Ishikawa (cell line): ENCODE results near the gene NEK7.

Experiments
- CEBPB ChIP-seq: IDR thresholded peaks from 2 replicates; pipeline ENCODE4 v1.6.1; 2012
- CREB1 ChIP-seq: IDR thresholded peaks from 2 replicates; pipeline ENCODE4 v1.6.1; 2012; ENCODE audit warnings: low read depth
- EGR1 ChIP-seq: IDR thresholded peaks from 2 replicates; pipeline ENCODE4 v1.6.1; 2012
- EP300 ChIP-seq: IDR thresholded peaks from 2 replicates; pipeline ENCODE4 v1.6.1; 2012; ENCODE audit warnings: borderline replicate concordance
- FOXM1 ChIP-seq: IDR thresholded peaks from 2 replicates; pipeline ENCODE4 v1.6.1; 2012; ENCODE audit warnings: low read depth, borderline replicate concordance
- NFIC ChIP-seq: IDR thresholded peaks from 2 replicates; pipeline ENCODE4 v1.6.1; 2012
- RAD21 ChIP-seq: IDR thresholded peaks from 2 replicates; pipeline ENCODE4 v1.6.1; 2012; ENCODE audit warnings: low read depth
- TAF1 ChIP-seq: IDR thresholded peaks from 2 replicates; pipeline ENCODE4 v1.6.1; 2012; ENCODE audit warnings: low read depth, mild to moderate bottlenecking
- TCF12 ChIP-seq: IDR thresholded peaks from 2 replicates; pipeline ENCODE4 v1.6.1; 2012; ENCODE audit warnings: low read depth
- TEAD4 ChIP-seq: IDR thresholded peaks from 2 replicates; pipeline ENCODE4 v1.6.1; 2012
- YY1 ChIP-seq: IDR thresholded peaks from 2 replicates; pipeline ENCODE4 v1.6.1; 2012; ENCODE audit warnings: low read depth
- ZBTB7A ChIP-seq: IDR thresholded peaks from 2 replicates; pipeline ENCODE4 v1.6.1; 2012; ENCODE audit warnings: low read depth
- TF ChIP-seq, protein P1 (sequence below): IDR thresholded peaks from 2 replicates; pipeline ENCODE4 v1.6.1; 2012
- TF ChIP-seq, protein P2 (sequence below): IDR thresholded peaks from 2 replicates; pipeline ENCODE4 v1.6.1; 2012
- TF ChIP-seq, protein P3 (sequence below): IDR thresholded peaks from 2 replicates; pipeline ENCODE4 v1.6.1; 2012; ENCODE audit warnings: low read depth, mild to moderate bottlenecking

Gene NEK7

DNA sequence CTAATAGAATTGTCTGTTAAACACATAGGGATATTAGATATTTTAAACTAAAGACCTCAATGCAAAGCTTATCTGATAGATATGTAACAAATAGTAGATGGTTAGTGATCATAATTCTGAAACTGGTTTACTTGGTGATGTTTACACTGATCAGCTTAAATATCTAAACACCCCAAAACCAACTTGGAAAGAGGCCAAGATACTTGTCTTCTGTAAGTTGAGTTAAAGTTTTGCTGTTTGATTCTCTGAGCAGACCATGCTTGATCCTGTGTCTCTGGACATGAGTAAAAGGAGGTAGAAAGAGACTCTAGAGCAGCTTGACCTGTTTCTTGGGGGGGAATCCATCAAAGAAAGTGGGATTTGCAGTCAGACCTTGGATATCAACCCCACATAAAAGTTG, 107.5 kb downstream of the NEK7 start:
- TF ChIP-seq FOXM1 = no peak
- TF ChIP-seq EGR1 = no peak
- TF ChIP-seq CREB1 = no peak
- no peak for TF ChIP-seq YY1
- TF ChIP-seq TEAD4 = no peak
- TF ChIP-seq NFIC = no peak
- TF ChIP-seq EP300 = no peak
- TF ChIP-seq, protein P1, sequence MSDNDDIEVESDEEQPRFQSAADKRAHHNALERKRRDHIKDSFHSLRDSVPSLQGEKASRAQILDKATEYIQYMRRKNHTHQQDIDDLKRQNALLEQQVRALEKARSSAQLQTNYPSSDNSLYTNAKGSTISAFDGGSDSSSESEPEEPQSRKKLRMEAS = no peak
- TF ChIP-seq, protein P2, sequence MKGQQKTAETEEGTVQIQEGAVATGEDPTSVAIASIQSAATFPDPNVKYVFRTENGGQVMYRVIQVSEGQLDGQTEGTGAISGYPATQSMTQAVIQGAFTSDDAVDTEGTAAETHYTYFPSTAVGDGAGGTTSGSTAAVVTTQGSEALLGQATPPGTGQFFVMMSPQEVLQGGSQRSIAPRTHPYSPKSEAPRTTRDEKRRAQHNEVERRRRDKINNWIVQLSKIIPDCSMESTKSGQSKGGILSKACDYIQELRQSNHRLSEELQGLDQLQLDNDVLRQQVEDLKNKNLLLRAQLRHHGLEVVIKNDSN = no peak
- no peak for TF ChIP-seq ZBTB7A
- TF ChIP-seq RAD21 = no peak
- TF ChIP-seq TAF1 = no peak
- TF ChIP-seq, protein P3, sequence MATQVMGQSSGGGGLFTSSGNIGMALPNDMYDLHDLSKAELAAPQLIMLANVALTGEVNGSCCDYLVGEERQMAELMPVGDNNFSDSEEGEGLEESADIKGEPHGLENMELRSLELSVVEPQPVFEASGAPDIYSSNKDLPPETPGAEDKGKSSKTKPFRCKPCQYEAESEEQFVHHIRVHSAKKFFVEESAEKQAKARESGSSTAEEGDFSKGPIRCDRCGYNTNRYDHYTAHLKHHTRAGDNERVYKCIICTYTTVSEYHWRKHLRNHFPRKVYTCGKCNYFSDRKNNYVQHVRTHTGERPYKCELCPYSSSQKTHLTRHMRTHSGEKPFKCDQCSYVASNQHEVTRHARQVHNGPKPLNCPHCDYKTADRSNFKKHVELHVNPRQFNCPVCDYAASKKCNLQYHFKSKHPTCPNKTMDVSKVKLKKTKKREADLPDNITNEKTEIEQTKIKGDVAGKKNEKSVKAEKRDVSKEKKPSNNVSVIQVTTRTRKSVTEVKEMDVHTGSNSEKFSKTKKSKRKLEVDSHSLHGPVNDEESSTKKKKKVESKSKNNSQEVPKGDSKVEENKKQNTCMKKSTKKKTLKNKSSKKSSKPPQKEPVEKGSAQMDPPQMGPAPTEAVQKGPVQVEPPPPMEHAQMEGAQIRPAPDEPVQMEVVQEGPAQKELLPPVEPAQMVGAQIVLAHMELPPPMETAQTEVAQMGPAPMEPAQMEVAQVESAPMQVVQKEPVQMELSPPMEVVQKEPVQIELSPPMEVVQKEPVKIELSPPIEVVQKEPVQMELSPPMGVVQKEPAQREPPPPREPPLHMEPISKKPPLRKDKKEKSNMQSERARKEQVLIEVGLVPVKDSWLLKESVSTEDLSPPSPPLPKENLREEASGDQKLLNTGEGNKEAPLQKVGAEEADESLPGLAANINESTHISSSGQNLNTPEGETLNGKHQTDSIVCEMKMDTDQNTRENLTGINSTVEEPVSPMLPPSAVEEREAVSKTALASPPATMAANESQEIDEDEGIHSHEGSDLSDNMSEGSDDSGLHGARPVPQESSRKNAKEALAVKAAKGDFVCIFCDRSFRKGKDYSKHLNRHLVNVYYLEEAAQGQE = no peak
- no peak for TF ChIP-seq CEBPB
- TF ChIP-seq TCF12 = no peak

DNA sequence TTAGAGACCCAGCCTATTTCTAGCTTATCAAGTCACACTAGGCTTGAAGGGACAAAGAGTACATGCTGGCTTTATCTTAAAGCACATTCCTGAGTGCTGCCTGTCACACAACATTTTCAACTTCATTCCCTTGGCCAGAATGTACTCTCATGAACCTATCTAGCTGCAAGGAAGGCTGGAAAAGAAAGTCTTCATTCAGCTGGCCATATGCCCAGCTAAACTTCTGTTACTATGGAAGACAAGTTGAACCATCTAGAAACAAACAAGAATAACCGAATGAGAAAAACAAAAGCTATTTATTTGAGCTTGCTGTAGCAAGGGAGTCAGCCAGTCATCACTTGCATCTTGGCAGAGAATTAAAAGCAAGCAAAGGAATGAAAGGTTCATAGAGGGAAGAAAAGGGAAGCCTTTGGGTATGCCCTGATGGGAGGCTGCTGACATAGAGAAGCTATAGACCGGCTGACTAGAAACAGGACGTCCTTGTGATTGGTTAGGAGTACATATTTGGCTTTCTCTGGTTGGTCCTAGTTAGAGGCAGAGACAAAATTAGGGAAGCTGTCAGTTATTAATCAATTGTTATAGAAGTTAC, 108.4 kb downstream of the NEK7 start:
- TF ChIP-seq, protein P2 = no peak
- TF ChIP-seq TEAD4 = no peak
- TF ChIP-seq, protein P1 = no peak
- TF ChIP-seq NFIC = no peak
- no peak for TF ChIP-seq TCF12
- TF ChIP-seq CREB1 = no peak

DNA sequence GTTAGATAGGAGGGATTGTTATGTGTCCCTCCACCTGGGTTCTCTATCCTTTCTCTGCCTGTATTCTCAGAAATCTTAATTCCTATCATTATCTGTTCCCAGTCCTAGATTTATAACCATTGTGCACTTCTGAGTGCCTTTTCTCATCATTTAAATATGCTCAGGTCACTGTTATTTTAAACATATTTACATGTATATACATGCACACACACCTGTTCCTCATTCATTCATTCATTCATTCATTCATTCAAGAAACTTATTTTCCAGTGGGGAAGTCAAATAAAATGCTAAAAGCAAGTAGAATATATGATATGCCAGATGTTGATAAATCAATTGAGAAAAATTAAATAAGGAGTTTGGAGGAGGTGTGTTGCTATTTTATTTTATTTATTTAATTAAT, 110.3 kb downstream of the NEK7 start:
- no peak for TF ChIP-seq TEAD4
- no peak for TF ChIP-seq RAD21
- TF ChIP-seq ZBTB7A = no peak
- TF ChIP-seq TCF12 = no peak
- no peak for TF ChIP-seq EP300
- TF ChIP-seq CREB1 = no peak
- no peak for TF ChIP-seq YY1
- no peak for TF ChIP-seq FOXM1

- TF ChIP-seq RAD21 (no peak), YY1 (no peak), NFIC (no peak), FOXM1 (no peak), CREB1 (no peak), EP300 (no peak), TEAD4 (no peak), CEBPB (no peak), ZBTB7A (no peak), TAF1 (no peak), EGR1 (no peak), TCF12 (no peak)
- TF ChIP-seq, protein P1 = no peak
- TF ChIP-seq, protein P3 = no peak
- TF ChIP-seq, protein P2 = no peak
Measured at GRCh38 chr1:198267921-198268320, 111.1 kb downstream of the NEK7 start.

DNA sequence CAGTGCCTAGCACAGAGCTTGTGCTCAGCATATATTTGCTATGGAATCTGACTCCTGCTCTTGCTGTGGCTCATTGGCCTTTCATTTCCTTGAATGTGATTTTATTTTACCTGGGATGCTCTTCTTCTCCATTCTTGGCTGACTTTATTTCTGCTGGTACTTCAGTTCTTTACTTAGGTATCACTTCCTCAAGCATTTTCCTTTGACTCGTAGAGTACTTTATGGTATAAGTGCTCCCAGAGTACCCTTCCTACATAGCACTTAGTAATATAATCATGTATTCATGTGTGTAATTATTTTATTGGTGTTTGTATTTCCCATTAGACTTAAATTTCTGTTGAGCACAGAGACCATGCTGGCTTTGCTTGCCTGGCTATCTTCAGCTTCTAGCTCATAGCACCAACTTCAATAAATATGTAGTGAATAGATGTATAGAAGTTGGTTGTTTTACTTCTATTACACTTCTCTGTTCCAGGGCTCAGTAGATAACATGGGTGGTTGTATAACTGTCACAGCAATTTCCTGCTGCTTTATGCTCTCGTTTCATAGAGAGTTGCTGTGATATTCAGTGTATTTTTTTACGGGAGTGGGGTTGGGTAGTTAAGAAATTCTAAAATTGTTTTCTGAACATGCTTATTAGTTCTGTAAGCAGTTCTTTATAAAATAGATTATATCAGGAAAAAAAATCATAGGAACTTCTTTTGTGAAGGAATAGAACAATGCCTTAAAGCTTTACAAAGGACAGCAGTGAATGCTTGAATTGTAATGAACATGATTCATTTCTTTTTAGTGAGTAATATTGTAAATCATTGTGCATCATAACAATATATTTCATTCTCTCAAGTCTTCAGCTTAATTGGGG, 112.2 kb downstream of the NEK7 start:
- no peak for TF ChIP-seq EP300
- TF ChIP-seq EGR1 = no peak
- TF ChIP-seq, protein P2 = no peak
- TF ChIP-seq, protein P3 = no peak
- TF ChIP-seq ZBTB7A = no peak
- TF ChIP-seq TAF1 = no peak
